Daoy (cell line): Measurements from ENCODE around the gene MT1E. TPM values are rescaled to one million over a fixed set of nuclear protein-coding genes. Genes with fewer than 3 reads are reported as not detected.
A peak's percentile ranks its signal among the peaks of the same experiment; 100 is the strongest.
"Not testable (repeated sequence)": the region's sequence is repeated elsewhere in the genome, so short reads cannot be mapped to it uniquely, and the experiment has no call there.

Source experiments
- DNase-seq: peaks from one replicate; pipeline ENCODE4 v3.0.0-alpha.2; 2015; ENCODE audit warnings: low read depth
- total RNA-seq: library from RNA; depleted of rRNA; stranded (reverse); fragments of >200 nt; shearing (Covaris generic); gene quantifications from 2 replicates; pipeline ENCODE4 v1.2.3, GENCODE V29; 2014

Gene MT1E
- total RNA-seq, 1 experiment from 2014 or later, result 365 TPM

DNA sequence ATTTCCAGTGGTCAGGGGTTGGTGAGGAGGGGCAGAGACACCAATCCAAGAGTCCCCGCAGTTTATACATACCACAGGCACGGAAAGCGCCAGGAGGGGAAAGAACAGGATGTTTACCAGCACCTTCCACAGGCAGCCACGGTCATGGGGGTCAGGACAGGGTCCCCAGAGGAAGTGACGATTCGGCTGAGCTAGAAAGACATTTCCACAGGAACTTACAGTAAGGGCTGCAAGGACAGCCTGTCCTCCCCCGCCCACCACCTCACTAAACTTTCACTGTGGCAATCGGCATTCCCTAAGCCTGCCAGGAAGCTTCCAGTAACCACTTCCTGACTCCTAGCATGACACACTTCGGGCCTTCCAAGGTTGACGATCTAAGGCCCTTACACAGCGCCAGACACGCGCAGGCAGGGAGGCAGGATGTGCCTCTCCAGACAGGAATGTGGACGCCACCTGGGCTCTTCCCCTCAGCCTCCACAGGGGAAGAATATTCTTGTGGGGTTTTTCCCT is 18.4 kb upstream of the MT1E start:
- peak; percentile 98 for DNase-seq

DNA sequence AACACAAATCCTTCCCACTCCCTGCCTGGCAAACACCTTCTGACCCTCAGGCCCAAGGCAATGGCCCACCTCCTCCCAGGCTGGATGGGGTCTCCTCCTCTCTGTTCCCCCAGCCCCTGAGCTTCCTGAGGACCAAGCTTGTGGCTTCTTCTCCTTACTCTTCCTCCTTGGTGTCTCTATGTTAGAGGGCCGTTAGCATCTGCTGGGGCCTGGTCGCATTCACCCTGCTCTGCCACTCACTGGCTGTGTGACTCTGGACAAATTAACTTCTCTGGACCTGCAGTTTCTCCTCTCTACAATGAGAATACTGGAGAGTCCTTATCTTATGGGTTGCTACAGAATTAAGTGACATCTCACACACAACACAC is 17.9 kb upstream of the MT1E start:
- DNase-seq, result no peak

DNA sequence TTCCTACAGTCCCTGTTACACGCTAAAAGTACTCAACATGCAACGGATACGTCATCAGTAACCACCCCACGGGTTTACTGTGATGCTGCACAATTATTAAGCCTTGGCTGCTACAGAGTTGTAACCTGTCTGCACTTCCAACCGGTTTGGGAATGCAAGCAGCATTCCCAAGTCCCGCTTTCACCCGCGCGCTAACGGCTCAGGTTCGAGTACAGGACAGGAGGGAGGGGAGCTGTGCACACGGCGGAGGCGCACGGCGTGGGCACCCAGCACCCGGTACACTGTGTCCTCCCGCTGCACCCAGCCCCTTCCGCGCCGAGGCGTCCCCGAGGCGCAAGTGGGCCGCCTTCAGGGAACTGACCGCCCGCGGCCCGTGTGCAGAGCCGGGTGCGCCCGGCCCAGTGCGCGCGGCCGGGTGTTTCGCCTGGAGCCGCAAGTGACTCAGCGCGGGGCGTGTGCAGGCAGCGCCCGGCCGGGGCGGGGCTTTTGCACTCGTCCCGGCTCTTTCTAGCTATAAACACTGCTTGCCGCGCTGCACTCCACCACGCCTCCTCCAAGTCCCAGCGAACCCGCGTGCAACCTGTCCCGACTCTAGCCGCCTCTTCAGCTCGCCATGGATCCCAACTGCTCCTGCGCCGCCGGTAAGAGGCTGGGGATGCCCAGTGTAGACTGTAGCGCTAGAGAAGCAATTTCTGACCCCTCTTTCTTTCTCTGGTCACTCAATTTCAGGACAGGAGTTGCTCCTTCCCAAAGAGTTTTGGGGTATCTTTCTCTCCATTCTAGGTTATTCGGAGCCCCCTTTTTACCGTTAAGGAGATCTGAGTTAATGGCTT is 17.3 kb upstream of the MT1E start, which contains the start of gene MT2A:
Gene MT2A (plus strand): TSS at position 542 of the 833 bp plus-strand sequence. CDS start 72 bp downstream, at position 614.
- DNase-seq, result peak; percentile 97

DNA sequence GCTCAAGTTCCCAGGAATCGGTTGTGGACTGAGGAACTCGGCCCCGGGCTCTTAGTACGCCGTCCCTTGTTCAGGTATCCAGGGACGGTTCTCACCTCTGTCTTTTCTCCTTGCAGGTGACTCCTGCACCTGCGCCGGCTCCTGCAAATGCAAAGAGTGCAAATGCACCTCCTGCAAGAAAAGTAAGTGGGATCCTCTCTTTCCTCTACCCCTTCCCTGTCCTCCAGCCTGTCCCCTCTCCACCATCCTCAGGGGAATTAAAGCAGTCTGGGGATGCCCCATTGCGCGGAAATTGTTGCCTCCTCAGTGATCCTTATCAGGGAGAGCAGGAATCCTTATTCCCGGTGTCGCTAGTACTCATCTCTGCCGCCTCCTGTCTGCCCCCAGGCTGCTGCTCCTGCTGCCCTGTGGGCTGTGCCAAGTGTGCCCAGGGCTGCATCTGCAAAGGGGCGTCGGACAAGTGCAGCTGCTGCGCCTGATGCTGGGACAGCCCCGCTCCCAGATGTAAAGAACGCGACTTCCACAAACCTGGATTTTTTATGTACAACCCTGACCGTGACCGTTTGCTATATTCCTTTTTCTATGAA is 16.6 kb upstream of the MT1E start:
- peak; percentile 18 for DNase-seq

DNA sequence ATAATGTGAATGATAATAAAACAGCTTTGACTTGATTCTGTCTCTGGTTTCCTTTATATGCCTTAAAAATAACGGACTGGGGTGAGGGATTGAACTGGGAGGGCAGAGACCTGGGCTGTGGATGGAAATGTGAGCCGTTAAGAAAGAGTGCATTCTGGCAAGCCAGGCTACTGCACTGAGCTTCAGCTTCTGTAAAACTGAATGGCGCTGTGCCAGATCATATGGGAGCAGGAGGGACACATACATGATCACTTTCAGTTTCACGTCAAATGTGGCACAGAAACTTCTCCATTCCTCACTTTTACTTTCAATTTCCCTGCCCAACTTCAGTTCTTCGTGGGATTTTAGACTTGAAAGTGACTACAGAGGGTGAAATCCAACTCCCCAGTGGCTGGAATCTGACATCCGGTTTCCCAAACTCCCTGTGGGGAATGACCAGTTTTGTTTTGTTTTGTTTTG is 16.1 kb upstream of the MT1E start:
- DNase-seq, result peak; percentile 83

DNA sequence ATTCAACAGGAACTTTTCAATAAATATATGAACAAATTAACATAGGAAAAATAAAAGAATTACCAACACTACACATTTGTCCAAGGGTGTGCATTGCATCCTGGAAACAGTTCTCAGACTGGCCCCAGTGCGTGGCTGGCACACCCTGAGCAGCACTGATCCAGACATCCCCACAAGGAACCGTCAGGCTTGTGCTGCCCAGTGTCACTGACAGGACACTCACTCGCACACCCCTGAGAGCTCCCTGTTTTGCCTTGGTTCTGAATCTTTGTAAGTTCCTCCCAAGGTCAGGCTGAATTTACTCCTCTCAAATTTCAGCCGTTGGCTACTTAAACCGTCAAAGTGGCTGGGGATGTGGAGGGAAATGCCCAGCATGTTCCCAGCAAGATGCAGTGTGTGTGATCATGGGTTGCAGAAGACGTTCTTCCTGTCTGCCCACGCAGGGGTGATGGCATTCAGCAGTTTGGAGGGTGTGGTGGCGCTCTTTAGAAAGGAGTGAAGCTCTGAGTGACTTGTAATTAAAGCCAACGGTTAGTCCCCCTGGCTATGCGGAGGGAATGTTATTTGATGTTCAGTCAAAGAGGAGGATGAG is 15.5 kb upstream of the MT1E start:
- peak; percentile 93 for DNase-seq

DNA sequence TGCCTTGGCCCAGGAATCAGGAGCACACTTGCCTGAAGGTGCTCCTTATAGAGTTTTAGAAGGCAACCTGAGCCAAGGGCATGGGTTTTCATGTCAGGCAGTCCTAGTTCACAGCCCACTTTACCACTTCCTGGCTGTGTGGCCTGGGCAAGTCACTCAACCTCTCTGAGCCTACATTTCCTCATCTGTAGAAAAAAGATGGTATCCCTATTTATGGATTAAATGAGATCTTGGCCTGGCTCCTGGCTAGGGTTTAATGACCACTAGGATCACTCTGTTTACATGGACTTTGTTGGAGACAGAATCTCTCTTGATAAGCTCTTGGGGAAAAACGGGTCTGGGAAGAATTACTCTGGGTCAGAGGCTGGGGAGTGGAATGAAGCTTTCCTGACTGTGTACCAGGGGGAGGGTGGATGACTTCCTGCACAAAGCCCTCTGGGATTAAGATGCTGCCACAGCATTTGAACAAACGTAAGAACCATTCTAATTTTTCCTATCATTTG is 14.9 kb upstream of the MT1E start:
- peak; percentile 26 for DNase-seq

DNA sequence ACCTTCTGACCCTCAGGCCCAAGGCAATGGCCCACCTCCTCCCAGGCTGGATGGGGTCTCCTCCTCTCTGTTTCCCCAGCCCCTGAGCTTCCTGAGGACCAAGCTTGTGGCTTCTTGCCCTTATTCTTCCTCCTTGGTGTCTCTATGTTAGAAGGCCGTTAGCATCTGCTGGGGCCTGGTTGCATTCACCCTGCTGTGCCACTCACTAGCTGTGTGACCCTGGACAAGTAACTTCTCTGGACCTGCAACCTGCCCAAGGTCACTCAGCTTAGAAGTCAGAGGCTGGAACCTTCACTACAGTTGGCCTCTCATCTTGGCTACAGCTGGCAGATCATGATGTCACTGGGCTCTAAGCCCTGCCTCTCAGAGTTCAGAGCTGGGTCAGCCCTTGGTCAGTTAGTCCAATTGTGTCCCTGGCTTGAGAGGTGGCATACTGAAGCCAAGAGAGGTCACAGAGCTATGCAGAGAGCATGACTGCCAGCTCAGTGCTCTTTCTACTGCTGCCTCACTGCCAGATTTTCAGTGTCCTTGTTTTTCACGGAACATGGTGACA is 14.2 kb upstream of the MT1E start:
- DNase-seq, result peak; percentile 38

DNA sequence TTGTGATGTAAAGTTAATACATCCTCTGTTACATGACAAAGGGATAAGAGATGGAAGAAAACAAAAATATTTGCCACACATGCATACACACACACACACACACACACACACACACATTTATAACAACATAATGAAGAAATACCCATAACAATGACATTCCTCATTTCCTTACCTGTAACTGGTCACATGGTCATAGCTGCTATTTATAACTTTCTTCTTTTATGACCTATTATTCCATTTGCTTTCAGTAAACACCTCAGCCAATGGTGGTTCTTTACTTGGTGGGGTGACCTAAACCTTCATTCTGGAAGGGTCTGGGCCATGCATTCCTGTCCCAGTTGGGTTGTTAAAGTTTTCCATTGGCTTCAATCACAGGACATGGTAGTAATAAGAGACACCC is 11.9 kb upstream of the MT1E start:
- DNase-seq, result no peak

DNA sequence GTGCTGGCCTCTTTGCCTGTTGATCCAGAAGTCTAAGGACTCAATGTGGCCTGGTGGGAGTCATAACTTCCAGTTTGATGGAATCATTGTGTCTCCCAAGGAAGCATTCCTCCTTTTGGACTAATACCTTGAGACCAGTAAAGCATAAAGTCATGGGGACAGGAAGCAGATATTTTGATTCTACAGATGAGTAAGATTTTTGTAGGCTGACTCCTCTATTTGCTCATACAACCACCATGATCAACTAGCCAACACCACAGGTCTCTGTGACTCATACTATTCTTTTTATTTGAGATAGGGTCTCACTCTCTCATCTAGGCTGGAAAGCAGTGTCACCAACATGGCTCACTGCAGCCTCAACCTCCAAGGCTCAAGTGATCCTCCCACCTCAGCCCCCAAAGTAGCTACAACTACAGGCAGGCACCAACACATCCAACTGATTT is 11.0 kb upstream of the MT1E start:
- DNase-seq, result peak; percentile 76

DNA sequence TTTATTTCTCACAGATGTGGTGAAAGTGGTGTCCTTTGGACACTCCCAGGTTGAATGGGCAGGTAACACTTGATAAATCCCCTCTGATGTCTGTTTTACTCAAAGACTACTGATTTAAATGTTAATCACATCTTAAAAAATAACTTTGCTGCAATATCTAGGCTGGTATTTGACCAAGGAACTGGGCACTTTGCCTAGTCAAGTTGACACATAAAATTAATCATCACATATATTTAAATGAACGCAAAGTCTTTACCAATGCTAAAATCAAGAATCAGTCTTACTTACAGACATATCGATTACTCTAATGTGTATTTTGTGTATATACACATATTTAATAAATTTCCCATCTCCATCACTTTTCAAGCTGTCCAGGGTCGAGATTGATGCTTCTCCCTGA is 10.2 kb upstream of the MT1E start:
- no peak for DNase-seq

DNA sequence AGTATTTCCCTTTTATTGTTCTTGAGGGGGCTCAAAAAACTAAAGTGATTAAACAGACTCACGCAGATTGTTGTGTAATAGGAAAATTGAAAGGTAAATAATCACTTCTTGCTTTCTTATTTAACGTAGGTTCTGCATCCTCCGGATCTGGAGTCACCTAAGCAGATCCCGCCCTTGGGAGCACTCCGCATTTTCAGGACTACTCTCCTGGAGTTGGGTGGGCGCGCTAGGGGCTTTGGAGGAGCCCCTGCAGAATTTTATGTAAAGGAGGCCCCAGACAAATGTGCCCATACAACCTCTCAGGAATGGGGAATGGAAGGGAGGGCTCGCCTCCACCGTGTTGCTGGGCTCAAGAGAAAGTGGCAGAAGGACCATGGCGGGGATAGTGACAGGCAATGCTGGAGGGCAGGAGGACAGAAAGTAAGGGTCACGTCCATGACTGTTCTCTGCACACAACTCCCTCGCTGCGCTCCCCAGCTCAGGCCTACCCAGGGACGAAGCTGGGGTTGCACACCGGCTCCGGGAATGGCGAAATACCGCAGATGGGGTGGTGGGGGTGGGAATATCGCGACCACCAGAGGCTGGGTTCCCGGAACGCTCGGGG is 8.9 kb upstream of the MT1E start:
- no peak for DNase-seq

DNA sequence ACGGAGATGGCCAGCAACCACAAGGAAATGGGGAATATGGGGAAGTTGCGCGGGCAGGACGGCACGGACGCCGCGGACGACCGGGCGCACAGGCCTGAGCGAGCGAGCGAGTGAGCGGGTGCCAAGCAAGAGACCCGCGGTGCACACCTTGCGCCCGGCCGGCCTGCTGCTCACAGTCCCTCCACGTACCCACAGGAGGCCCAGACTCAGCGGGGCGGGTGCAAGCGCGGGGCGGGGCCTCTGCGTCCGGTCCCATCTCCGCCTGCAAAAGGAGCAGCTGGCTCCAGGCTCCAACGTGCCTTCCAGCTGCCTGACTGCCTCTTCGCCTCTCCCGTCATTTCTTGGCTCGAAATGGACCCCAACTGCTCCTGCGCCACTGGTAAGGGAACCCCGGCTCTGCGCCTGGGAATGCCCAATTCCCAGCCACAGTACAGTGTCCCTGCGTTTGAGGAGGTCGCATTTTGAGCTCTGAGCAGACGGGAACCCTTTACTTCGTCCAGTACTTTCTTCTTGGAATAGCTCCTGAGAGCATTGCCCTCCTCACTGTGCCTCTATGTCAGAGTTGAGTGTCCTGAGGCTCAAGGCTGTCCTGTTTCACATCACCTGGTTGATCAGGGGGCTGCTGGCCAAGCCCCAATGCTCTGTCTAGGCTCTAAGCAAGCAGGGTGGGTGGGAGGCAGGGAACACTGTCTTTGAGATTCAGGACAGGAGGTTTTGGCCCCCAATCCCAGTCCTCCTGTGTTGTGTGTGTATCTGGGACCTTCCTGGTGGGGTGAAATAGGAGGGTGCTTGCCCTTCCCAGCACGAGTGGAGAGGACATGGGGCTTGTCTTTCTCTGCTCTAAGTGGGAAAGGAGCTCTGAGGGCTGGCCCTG is 8.1 kb upstream of the MT1E start:
- no peak for DNase-seq

DNA sequence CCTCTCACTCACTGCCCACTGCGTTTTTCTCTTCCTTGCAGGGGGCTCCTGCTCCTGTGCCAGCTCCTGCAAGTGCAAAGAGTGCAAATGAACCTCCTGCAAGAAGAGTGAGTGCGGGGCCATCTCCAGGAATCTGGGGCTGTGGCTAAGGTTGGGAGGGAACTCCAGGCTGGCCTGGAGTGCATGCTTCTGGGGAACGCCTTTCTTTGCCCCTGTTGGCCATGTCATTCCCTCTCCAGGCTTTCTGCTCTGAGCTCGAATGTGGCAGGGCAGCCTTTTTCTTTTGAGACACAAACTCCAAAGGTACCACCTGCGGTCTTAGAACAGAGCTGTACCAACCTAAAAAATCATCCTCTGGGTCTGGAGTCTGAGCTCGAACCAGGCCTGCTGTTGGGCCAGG is 7.4 kb upstream of the MT1E start:
- DNase-seq, result no peak

DNA sequence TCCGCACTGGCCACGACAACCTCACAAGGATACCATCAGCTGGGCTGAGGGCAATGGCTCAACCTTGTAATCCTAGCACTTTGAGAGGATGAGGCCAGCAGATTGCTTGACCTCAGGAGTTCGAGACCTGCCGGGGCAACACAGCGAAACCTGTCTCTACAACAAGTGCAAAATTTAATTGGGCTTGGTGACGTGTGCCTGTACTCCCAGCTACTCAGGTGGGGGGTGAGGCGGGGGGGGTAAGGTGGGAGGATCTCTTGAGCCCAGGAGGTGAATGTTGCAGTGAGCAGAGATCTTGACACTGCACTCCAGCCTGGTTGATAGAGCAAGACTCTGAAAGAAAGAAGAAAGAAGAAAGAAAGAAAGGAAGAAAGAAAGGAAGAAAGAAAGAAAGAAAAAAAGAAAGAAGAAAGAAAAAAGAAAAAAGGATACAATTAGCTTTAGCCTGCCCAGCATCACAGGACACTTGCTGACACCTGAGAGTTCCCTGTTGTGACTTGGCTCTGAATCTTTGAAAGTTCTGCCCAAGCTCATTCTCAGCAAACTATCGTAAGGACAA is 5.2 kb upstream of the MT1E start:
- DNase-seq, result no peak

DNA sequence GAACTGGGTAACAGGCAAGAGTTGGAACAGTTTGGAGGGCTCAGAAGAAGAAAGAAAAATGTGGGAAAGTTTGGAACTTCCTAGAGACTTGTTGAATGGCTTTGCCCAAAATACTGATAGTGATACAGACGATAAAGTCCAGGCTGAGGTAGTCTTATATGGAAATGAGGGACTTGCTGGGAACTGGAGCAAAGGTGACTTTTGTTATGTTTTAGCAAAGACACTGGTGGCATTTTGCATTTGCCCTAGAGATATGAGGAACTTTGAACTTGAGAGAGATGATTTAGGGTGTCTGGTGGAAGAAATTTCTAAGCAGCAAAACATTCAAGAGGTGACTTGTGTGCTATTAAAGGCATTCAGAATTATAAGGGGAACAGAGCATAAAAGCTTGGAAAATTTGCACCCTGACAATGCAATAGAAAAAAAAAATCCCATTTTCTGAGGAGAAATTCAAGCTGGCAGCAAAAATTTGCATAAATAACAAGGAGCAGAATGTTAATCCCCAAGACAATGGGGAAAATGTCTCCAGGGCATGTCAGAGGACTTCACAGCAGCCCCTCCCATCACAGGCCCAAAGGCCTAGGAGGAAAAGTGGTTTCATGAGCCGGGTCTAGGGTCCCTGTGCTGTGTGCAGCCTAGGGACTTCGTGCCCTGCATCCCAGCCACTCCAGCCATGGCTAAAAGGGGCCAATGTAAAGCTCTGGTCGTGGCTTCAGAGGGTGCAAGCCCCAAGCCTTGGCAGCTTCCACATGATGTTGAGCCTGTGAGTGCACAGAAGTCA is 3.7 kb upstream of the MT1E start:
- DNase-seq, result not testable (repeated sequence)

DNA sequence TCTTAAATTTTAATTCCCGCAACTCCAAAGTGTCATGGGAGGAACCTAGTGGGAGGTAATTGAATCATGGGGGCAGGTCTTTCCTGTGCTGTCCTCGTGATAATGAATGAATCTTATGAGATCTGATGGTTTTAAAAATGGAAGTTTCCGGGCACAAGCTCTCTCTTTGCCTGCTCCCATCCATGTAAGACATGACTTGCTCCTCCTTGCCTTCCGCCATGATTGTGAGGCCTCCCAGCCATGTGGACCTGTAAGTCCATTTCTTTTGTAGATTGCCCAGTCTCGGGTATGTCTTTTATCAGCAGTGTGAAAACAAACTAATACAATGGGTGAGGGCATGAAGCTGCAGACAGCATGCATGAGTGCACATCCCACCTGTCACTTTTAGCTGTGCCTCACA is 2.4 kb upstream of the MT1E start:
- DNase-seq, result not testable (repeated sequence)

DNA sequence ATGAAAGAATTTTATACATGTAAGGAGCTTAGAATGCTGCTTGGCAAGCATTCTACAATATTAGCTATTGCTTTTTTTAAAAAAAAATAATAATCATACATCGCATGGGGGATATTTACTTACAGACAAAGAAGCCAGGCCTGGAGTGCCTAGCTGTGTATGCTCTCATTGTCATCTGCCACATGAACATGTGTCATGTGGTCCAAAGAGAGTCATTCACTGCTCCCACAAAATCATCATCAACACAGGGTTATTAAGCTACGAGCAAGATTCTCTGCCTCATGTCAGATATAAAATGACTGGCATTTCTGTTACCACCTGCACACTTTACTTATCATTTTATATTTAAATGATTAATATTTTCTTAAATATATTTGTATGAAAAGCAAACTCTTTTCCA is 1.9 kb upstream of the MT1E start:
- no peak for DNase-seq

DNA sequence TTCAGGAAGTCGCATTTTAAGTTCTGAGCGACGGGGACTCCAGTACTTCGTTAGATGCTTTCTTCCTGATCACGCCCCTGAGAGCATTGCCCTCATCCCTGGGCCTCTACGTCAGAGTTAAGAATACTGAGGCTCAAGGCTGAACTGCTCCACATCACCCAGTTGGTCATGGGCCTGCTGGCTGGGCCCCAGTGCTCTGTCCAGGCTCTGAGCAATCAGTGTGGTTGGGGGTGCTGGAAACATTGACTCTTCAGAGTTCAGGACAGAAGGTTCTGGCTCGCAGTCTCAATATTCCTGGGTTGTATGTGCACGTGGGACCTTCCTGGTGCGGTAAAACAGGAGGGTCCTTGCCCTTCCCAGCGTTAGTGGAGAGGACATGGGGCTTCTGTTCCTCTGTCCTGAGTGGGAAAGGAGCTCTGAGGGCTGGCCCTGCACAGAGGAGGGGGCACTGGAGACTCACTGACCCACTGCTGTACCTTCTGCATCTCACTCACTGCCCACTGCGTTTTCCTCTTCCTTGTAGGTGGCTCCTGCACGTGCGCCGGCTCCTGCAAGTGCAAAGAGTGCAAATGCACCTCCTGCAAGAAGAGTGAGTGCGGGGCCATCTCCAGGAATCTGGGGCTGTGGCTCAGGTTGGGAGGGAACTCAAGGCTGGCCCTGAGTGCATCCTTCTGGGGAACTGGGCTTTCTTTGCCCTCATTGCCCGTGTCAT is 518 bp downstream of the MT1E start:
- DNase-seq, result peak; percentile 32
